Hepatocyte (in vitro differentiated cells): Measurements from ENCODE around the gene RNASE13. TPM values are rescaled to one million over a fixed set of nuclear protein-coding genes. Genes with fewer than 3 reads are reported as not detected.

Source experiments
- DNase-seq: peaks from one replicate; pipeline ENCODE4 v3.0.0-alpha.2; 2016; ENCODE audit warnings: low spot score
- H2AFZ ChIP-seq: fragments of 200-600 bp; sonication (generic); 2 replicates; pipeline ENCODE4 v1.6.0; 2016; ENCODE audit warnings: antibody characterized with exemption, mild to moderate bottlenecking
- H3K27ac ChIP-seq: fragments of 200-600 bp; sonication (generic); 2 replicates; pipeline ENCODE4 v1.5.1; 2016; ENCODE audit warnings: mild to moderate bottlenecking
- H3K27me3 ChIP-seq: fragments of 200-600 bp; sonication (generic); 2 replicates; pipeline ENCODE4 v1.6.1; 2016
- H3K36me3 ChIP-seq: fragments of 200-600 bp; sonication (generic); replicated peaks from 2 replicates; pipeline ENCODE4 v1.5.1; 2016; ENCODE audit warnings: low read depth; ENCODE audit not compliant: insufficient read depth
- H3K4me1 ChIP-seq: fragments of 200-600 bp; sonication (generic); 2 replicates; pipeline ENCODE4 v1.5.1; 2016; ENCODE audit warnings: mild to moderate bottlenecking, moderate library complexity; ENCODE audit not compliant: insufficient read depth
- H3K4me2 ChIP-seq: fragments of 200-600 bp; sonication (generic); 2 replicates; pipeline ENCODE4 v1.6.0; 2016
- H3K4me3 ChIP-seq: fragments of 200-600 bp; sonication (generic); 2 replicates; pipeline ENCODE4 v1.5.1; 2016; ENCODE audit warnings: mild to moderate bottlenecking
- H3K79me2 ChIP-seq: fragments of 200-600 bp; sonication (generic); 2 replicates; pipeline ENCODE4 v1.6.0; 2017; ENCODE audit warnings: mild to moderate bottlenecking
- H3K9me2 ChIP-seq: fragments of 200-600 bp; sonication (generic); replicated peaks from 2 replicates; pipeline ENCODE4 v1.6.0; 2017; ENCODE audit warnings: mild to moderate bottlenecking; ENCODE audit not compliant: insufficient read depth
- H3K9me3 ChIP-seq: fragments of 200-600 bp; sonication (generic); 2 replicates; pipeline ENCODE4 v1.5.1; 2016; ENCODE audit warnings: low read depth, mild to moderate bottlenecking
- H4K20me1 ChIP-seq: fragments of 200-600 bp; sonication (generic); 2 replicates; pipeline ENCODE4 v1.6.0; 2016; ENCODE audit warnings: mild to moderate bottlenecking; ENCODE audit not compliant: insufficient read depth, poor library complexity, severe bottlenecking
- CTCF ChIP-seq: fragments of 200-600 bp; sonication (generic); IDR thresholded peaks from 2 replicates; pipeline ENCODE4 v1.5.1; 2016; ENCODE audit warnings: antibody characterized with exemption, mild to moderate bottlenecking; ENCODE audit not compliant: poor library complexity
- EZH2 ChIP-seq: fragments of 200-600 bp; sonication (generic); IDR thresholded peaks from 2 replicates; pipeline ENCODE4 v1.6.1; 2016; ENCODE audit warnings: antibody characterized with exemption, mild to moderate bottlenecking, borderline replicate concordance
- EZH2phosphoT487 ChIP-seq: fragments of 200-600 bp; sonication (generic); IDR thresholded peaks from one replicate; pipeline ENCODE4 v1.6.1; 2018; ENCODE audit warnings: antibody characterized with exemption, mild to moderate bottlenecking, low read depth, moderate library complexity; ENCODE audit not compliant: unreplicated experiment, severe bottlenecking
- WGBS: methylation state at CpG from one replicate; pipeline ENCODE4 v1.1.6; 2016; ENCODE audit warnings: low lambda C conversion rate; ENCODE audit errors: missing lambda C conversion rate; 5-methylcytosine and 5-hydroxymethylcytosine counted together
- polyA plus RNA-seq: library from polyadenylated mRNA; unstranded; fragments of >200 nt; fragmentation: Nextera tagmentation; extraction: Ambion mirVana; gene quantifications from 2 replicates; pipeline ENCODE4 v1.2.1, GENCODE V29; 2016
- total RNA-seq: library from RNA; depleted of rRNA; stranded (reverse); fragments of >200 nt; gene quantifications from 2 replicates; pipeline ENCODE4 v1.2.3, GENCODE V29; 2014

Gene RNASE13
- total and polyA plus RNA-seq, 2 experiments from 2014 or later = not detected

- Histone ChIP-seq H3K79me2 (peaks cover 27% of the 10 kb centered on the region), H3K4me1 (peaks cover 16% of the 10 kb centered on the region), H3K4me3 (peak overlapping the region; percentile 99), H3K4me2 (peak overlapping the region; percentile 92), H3K9me2 (no peaks in the 10 kb centered on the region), H3K36me3 (no peaks in the 10 kb centered on the region), H2AFZ (peak overlapping the region; percentile 93), H3K9me3 (no peaks in the 10 kb centered on the region), H3K27me3 (no peaks in the 10 kb centered on the region), H3K27ac (peak overlapping the region; percentile 96), H4K20me1 (peaks cover 5% of the 10 kb centered on the region)
- peak; percentile 55 for DNase-seq
- 3% methylated on average over 31 of the region's 40 CpGs for WGBS
- TF ChIP-seq CTCF (no peak), EZH2phosphoT487 (no peak), EZH2 (no peak)
Observed at GRCh38 chr14:21069388-21070082, 34.9 kb upstream of the RNASE13 start.

- Histone ChIP-seq H4K20me1 (peaks cover 4% of the 10 kb centered on the region), H3K4me1 (peaks cover 16% of the 10 kb centered on the region), H3K27ac (peak overlapping the region; percentile 96), H3K79me2 (peaks cover 19% of the 10 kb centered on the region), H3K4me3 (peak overlapping the region; percentile 99), H3K9me3 (no peaks in the 10 kb centered on the region), H3K36me3 (no peaks in the 10 kb centered on the region), H2AFZ (peak overlapping the region; percentile 93), H3K9me2 (no peaks in the 10 kb centered on the region), H3K27me3 (no peaks in the 10 kb centered on the region), H3K4me2 (peak overlapping the region; percentile 92)
- peak; percentile 55 for TF ChIP-seq CTCF
- TF ChIP-seq EZH2phosphoT487 = no peak
- TF ChIP-seq EZH2 = no peak
- WGBS = 7% methylated on average over 42 of the region's 45 CpGs
- peak; percentile 80 for DNase-seq
Observed at GRCh38 chr14:21068521-21069387, 34.1 kb upstream of the RNASE13 start.

GRCh38 chr14:21066882-21067502 is 32.4 kb upstream of the RNASE13 start:
- WGBS = 76% methylated on average over 7 of the region's 7 CpGs
- DNase-seq = no peak
- H2AFZ ChIP-seq = no peak overlapping the region
- peaks cover 3% of the 10 kb centered on the region for H3K79me2 ChIP-seq
- no peaks in the 10 kb centered on the region for H3K36me3 ChIP-seq
- H3K4me2 ChIP-seq = no peak overlapping the region
- H3K9me2 ChIP-seq = no peaks in the 10 kb centered on the region
- no peak overlapping the region for H3K4me3 ChIP-seq
- no peaks in the 10 kb centered on the region for H3K9me3 ChIP-seq
- H3K27ac ChIP-seq = no peak overlapping the region
- peaks cover 19% of the 10 kb centered on the region for H3K4me1 ChIP-seq
- no peaks in the 10 kb centered on the region for H3K27me3 ChIP-seq
- TF ChIP-seq EZH2phosphoT487 (no peak), EZH2 (no peak), CTCF (peak; percentile 19)
- no peaks in the 10 kb centered on the region for H4K20me1 ChIP-seq
